Neural cell (in vitro differentiated cells): ENCODE measurements around the gene HSPB1. TPM values are rescaled to one million over a fixed set of nuclear protein-coding genes. Genes with fewer than 3 reads are reported as not detected.

Source experiments
- H2AFZ ChIP-seq: fragments of 200-600, 300-800 bp; sonication (generic), shearing (Covaris generic); 2 replicates; pipeline ENCODE4 v1.6.0; 2014; ENCODE audit warnings: low read depth, mild to moderate bottlenecking, antibody characterized with exemption, low read length, moderate library complexity
- H3F3A ChIP-seq: fragments of 200-600 bp; shearing (Covaris generic); 2 replicates; pipeline ENCODE4 v1.6.1; 2016; ENCODE audit warnings: mild to moderate bottlenecking, moderate library complexity, mixed read lengths, antibody characterized with exemption, low read length; ENCODE audit not compliant: insufficient read depth, poor library complexity, severe bottlenecking
- H3K27ac ChIP-seq: fragments of 200-600, 300-800 bp; sonication (generic), shearing (Covaris generic); 2 replicates; pipeline ENCODE4 v1.5.1; 2014; ENCODE audit warnings: mild to moderate bottlenecking, low read length, moderate library complexity
- H3K27me3 ChIP-seq: fragments of 300-800, 200-600 bp; sonication (generic), shearing (Covaris generic); 2 replicates; pipeline ENCODE4 v1.6.0; 2014; ENCODE audit warnings: mild to moderate bottlenecking, low read depth, low read length, moderate library complexity; ENCODE audit not compliant: insufficient read depth
- H3K36me3 ChIP-seq: fragments of 300-800, 200-600 bp; sonication (generic), shearing (Covaris generic); 2 replicates; pipeline ENCODE4 v1.5.1; 2014; ENCODE audit warnings: mild to moderate bottlenecking, antibody characterized with exemption, low read length, moderate library complexity; ENCODE audit not compliant: insufficient read depth
- H3K4me2 ChIP-seq: fragments of 300-800, 200-600 bp; sonication (generic), shearing (Covaris generic); 2 replicates; pipeline ENCODE4 v1.6.0; 2014; ENCODE audit warnings: mild to moderate bottlenecking, low read length
- H3K4me3 ChIP-seq: fragments of 300-800, 200-600 bp; sonication (generic), shearing (Covaris generic); 2 replicates; pipeline ENCODE4 v1.5.1; 2014; ENCODE audit warnings: mild to moderate bottlenecking, low read length, moderate library complexity
- H3K79me2 ChIP-seq: fragments of 200-600 bp; shearing (Covaris generic); replicated peaks from 2 replicates; pipeline ENCODE4 v1.6.0; 2014; ENCODE audit warnings: mild to moderate bottlenecking, low read length, moderate library complexity; ENCODE audit not compliant: insufficient read depth
- H3K9ac ChIP-seq: fragments of 300-800, 200-600 bp; sonication (generic), shearing (Covaris generic); 2 replicates; pipeline ENCODE4 v1.6.1; 2016; ENCODE audit warnings: mild to moderate bottlenecking, low read length, mixed read lengths
- H3K9me2 ChIP-seq: fragments of 200-600 bp; shearing (Covaris generic); 2 replicates; pipeline ENCODE4 v1.6.1; 2016; ENCODE audit warnings: mild to moderate bottlenecking, low read length, mixed read lengths; ENCODE audit not compliant: insufficient read depth
- H3K9me3 ChIP-seq: fragments of 200-600, 300-800 bp; sonication (generic), shearing (Covaris generic); 2 replicates; pipeline ENCODE4 v1.6.1; 2016; ENCODE audit warnings: mild to moderate bottlenecking, mixed run types, low read length, moderate library complexity, mixed read lengths
- H4K20me1 ChIP-seq: fragments of 200-600 bp; shearing (Covaris generic); 2 replicates; pipeline ENCODE4 v1.6.1; 2016; ENCODE audit warnings: mild to moderate bottlenecking, mixed run types; ENCODE audit not compliant: insufficient read depth
- EP300 ChIP-seq: fragments of 450-650 bp; conservative IDR thresholded peaks from 2 replicates; pipeline ENCODE4 v1.6.1; 2014; ENCODE audit warnings: antibody characterized with exemption, mild to moderate bottlenecking, moderate library complexity; ENCODE audit not compliant: poor library complexity, severe bottlenecking
- EZH2 ChIP-seq: fragments of 200-600, 300-800 bp; shearing (Covaris generic), sonication (generic); IDR thresholded peaks from 2 replicates; pipeline ENCODE4 v1.6.1; 2014; ENCODE audit warnings: antibody characterized with exemption, low read length, borderline replicate concordance, mild to moderate bottlenecking; ENCODE audit not compliant: insufficient read depth, poor library complexity, severe bottlenecking
- MXI1 ChIP-seq: fragments of 450-650 bp; conservative IDR thresholded peaks from 2 replicates; pipeline ENCODE4 v1.6.1; 2014; ENCODE audit warnings: antibody characterized with exemption, mild to moderate bottlenecking; ENCODE audit not compliant: poor library complexity, severe bottlenecking
- POLR2AphosphoS5 ChIP-seq: IDR thresholded peaks from 2 replicates; pipeline ENCODE4 v1.6.1; 2012
- RAD21 ChIP-seq: fragments of 450-650 bp; conservative IDR thresholded peaks from 2 replicates; pipeline ENCODE4 v1.6.1; 2014; ENCODE audit warnings: antibody characterized with exemption, mild to moderate bottlenecking, moderate library complexity
- SMC3 ChIP-seq: fragments of 450-650 bp; conservative IDR thresholded peaks from 2 replicates; pipeline ENCODE4 v1.6.1; 2014; ENCODE audit warnings: antibody characterized with exemption, mild to moderate bottlenecking, moderate library complexity; ENCODE audit not compliant: poor library complexity
- TAF1 ChIP-seq: IDR thresholded peaks from 2 replicates; pipeline ENCODE4 v1.6.1; 2012; ENCODE audit warnings: low read depth
- polyA plus RNA-seq: library from polyadenylated mRNA; depleted of rRNA; stranded (reverse); fragments of >200 nt; gene quantifications from 2 replicates; pipeline ENCODE4 v1.2.3, GENCODE V29; 2014
- TF ChIP-seq, protein P1 (sequence below): IDR thresholded peaks from 2 replicates; pipeline ENCODE4 v1.6.1; 2012; ENCODE audit warnings: borderline replicate concordance
- TF ChIP-seq, protein P2 (sequence below): fragments of 450-650 bp; IDR thresholded peaks from 2 replicates; pipeline ENCODE4 v1.5.1; 2014; ENCODE audit warnings: antibody characterized with exemption, mild to moderate bottlenecking, moderate library complexity; ENCODE audit not compliant: poor library complexity, severe bottlenecking

Gene HSPB1
- polyA plus RNA-seq, 1 donor from 2014 or later, result 1.4 TPM

- Histone ChIP-seq H3K27me3 (no peaks in the 10 kb centered on the region), H3K9me2 (no peaks in the 10 kb centered on the region), H4K20me1 (no peaks in the 10 kb centered on the region), H3K36me3 (no peaks in the 10 kb centered on the region), H3K9ac (no peak overlapping the region), H3K79me2 (no peaks in the 10 kb centered on the region), H3K4me3 (no peak overlapping the region), H3K4me2 (no peak overlapping the region), H2AFZ (no peak overlapping the region), H3K27ac (no peak overlapping the region), H3F3A (no peaks in the 10 kb centered on the region), H3K9me3 (no peaks in the 10 kb centered on the region)
- TF ChIP-seq, protein P1, sequence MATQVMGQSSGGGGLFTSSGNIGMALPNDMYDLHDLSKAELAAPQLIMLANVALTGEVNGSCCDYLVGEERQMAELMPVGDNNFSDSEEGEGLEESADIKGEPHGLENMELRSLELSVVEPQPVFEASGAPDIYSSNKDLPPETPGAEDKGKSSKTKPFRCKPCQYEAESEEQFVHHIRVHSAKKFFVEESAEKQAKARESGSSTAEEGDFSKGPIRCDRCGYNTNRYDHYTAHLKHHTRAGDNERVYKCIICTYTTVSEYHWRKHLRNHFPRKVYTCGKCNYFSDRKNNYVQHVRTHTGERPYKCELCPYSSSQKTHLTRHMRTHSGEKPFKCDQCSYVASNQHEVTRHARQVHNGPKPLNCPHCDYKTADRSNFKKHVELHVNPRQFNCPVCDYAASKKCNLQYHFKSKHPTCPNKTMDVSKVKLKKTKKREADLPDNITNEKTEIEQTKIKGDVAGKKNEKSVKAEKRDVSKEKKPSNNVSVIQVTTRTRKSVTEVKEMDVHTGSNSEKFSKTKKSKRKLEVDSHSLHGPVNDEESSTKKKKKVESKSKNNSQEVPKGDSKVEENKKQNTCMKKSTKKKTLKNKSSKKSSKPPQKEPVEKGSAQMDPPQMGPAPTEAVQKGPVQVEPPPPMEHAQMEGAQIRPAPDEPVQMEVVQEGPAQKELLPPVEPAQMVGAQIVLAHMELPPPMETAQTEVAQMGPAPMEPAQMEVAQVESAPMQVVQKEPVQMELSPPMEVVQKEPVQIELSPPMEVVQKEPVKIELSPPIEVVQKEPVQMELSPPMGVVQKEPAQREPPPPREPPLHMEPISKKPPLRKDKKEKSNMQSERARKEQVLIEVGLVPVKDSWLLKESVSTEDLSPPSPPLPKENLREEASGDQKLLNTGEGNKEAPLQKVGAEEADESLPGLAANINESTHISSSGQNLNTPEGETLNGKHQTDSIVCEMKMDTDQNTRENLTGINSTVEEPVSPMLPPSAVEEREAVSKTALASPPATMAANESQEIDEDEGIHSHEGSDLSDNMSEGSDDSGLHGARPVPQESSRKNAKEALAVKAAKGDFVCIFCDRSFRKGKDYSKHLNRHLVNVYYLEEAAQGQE, result no peak
- TF ChIP-seq, protein P2, sequence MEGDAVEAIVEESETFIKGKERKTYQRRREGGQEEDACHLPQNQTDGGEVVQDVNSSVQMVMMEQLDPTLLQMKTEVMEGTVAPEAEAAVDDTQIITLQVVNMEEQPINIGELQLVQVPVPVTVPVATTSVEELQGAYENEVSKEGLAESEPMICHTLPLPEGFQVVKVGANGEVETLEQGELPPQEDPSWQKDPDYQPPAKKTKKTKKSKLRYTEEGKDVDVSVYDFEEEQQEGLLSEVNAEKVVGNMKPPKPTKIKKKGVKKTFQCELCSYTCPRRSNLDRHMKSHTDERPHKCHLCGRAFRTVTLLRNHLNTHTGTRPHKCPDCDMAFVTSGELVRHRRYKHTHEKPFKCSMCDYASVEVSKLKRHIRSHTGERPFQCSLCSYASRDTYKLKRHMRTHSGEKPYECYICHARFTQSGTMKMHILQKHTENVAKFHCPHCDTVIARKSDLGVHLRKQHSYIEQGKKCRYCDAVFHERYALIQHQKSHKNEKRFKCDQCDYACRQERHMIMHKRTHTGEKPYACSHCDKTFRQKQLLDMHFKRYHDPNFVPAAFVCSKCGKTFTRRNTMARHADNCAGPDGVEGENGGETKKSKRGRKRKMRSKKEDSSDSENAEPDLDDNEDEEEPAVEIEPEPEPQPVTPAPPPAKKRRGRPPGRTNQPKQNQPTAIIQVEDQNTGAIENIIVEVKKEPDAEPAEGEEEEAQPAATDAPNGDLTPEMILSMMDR, result no peak
- TF ChIP-seq EP300 (no peak), RAD21 (no peak), EZH2 (no peak), TAF1 (no peak), MXI1 (no peak)
Observed at GRCh38 chr7:76293407-76293901, 9.0 kb upstream of the HSPB1 start.

- Histone ChIP-seq H3F3A (no peaks in the 10 kb centered on the region), H3K9me3 (no peaks in the 10 kb centered on the region), H3K4me2 (no peak overlapping the region), H3K9me2 (no peaks in the 10 kb centered on the region), H4K20me1 (no peaks in the 10 kb centered on the region), H3K79me2 (no peaks in the 10 kb centered on the region), H3K36me3 (no peaks in the 10 kb centered on the region), H3K9ac (no peak overlapping the region), H3K27me3 (no peaks in the 10 kb centered on the region), H3K27ac (no peak overlapping the region), H3K4me3 (no peak overlapping the region), H2AFZ (no peak overlapping the region)
- TF ChIP-seq MXI1, result no peak
- TF ChIP-seq, protein P2, result no peak
- TF ChIP-seq RAD21, result no peak
- TF ChIP-seq TAF1, result no peak
- TF ChIP-seq, protein P1, result no peak
- no peak for TF ChIP-seq EZH2
- TF ChIP-seq EP300, result no peak
- TF ChIP-seq POLR2AphosphoS5, result no peak
- no peak for TF ChIP-seq SMC3
Observed at GRCh38 chr7:76294344-76295024, 8.0 kb upstream of the HSPB1 start.
